ENCODE data around the gene PMS1.
"Not testable (repeated sequence)": the region's sequence is repeated elsewhere in the genome, so short reads cannot be mapped to it uniquely, and the experiment has no call there.

DNA sequence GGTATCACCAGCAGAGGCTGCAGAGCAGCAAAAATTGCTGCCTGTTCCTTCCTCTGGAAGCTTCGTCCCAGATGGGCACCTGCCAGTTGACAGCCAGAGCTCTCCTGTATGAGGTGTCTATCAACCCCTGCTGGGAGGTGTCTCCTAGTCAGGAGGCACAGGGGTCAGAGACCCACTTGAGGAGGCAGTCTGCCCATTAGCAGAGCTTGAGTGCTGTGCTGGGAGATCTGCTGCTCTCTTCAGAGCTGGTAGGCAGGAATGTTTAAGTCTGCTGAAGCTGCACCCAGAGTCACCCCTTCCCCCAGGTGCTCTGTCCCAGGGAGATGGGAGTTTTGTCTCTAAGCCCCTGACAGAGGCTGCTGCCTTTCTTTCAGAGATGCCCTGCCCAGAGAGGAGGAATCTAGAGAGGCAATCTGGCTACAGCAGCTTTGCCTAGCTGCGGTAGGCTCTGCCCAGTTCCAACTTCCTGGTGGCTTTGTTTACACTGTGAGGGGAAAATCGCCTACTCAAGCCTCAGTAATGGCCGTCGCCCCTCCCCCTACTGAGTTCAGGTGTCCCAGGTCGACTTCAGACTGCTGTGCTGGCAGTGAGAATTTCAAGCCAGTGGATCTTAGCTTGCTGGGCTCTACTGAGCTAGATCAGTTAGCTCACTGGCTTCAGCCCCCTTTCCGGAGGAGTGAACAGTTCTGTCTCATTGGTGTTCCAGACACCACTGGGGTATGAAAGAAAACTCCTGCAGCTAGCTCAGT, 108.5 kb downstream of the PMS1 start:
- TF ChIP-seq, protein P1, sequence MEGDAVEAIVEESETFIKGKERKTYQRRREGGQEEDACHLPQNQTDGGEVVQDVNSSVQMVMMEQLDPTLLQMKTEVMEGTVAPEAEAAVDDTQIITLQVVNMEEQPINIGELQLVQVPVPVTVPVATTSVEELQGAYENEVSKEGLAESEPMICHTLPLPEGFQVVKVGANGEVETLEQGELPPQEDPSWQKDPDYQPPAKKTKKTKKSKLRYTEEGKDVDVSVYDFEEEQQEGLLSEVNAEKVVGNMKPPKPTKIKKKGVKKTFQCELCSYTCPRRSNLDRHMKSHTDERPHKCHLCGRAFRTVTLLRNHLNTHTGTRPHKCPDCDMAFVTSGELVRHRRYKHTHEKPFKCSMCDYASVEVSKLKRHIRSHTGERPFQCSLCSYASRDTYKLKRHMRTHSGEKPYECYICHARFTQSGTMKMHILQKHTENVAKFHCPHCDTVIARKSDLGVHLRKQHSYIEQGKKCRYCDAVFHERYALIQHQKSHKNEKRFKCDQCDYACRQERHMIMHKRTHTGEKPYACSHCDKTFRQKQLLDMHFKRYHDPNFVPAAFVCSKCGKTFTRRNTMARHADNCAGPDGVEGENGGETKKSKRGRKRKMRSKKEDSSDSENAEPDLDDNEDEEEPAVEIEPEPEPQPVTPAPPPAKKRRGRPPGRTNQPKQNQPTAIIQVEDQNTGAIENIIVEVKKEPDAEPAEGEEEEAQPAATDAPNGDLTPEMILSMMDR (IDR thresholded peaks at IDR 0.05) = not testable (repeated sequence)
- not testable (repeated sequence) for TF ChIP-seq EZH2 (IDR thresholded peaks at IDR 0.05; ENCODE audit: borderline replicate concordance, insufficient read depth, low read depth, low read length, poor library complexity, severe bottlenecking)
